SK-N-SH (cell line): ENCODE measurements around the gene ZNF516. TPM values are rescaled to one million over a fixed set of nuclear protein-coding genes. Genes with fewer than 3 reads are reported as not detected.

Experiments
- CTCF ChIA-PET: fragments of 300-600, 350-600 bp; formaldehyde crosslinking; extraction: SDS; loops from one replicate; lab custom pipeline; 2021; lab: Yijun Ruan, JAX
- POLR2A ChIA-PET: fragments of 350-600 bp; sonication (Branson Sonifier 250); formaldehyde crosslinking; extraction: SDS; loops from one replicate; lab custom pipeline; 2020; ENCODE audit warnings: antibody characterized with exemption, inconsistent platforms; lab: Yijun Ruan, JAX
- DNase-seq: peaks from one replicate; pipeline ENCODE4 v3.0.0; 2012
- H2AFZ ChIP-seq: fragments of 200-600 bp; sonication (generic); 2 replicates; pipeline ENCODE4 v1.8.1; 2016; ENCODE audit warnings: antibody characterized with exemption, mild to moderate bottlenecking, low read depth
- H3F3A ChIP-seq: fragments of 200-600 bp; sonication (generic); replicated peaks from 2 replicates; pipeline ENCODE3; 2016; ENCODE audit warnings: antibody characterized with exemption, mild to moderate bottlenecking; ENCODE audit not compliant: insufficient read depth
- H3K27ac ChIP-seq, 2 experiments: fragments of 200-500 bp in 1 of 2; fragments of 200-600 bp in 1 of 2; sonication (Bioruptor generic) in 1 of 2; sonication (generic), shearing (Covaris generic) in 1 of 2; 2 replicates each; pipeline versions ENCODE4 v1.5.1 to v1.6.1; 2014 to 2016; ENCODE audit warnings: low read depth in 2 of 2, inconsistent platforms in 1 of 2, low read length in 1 of 2, mild to moderate bottlenecking in 1 of 2, mixed read lengths in 1 of 2
- H3K27me3 ChIP-seq: fragments of 200-600 bp; sonication (generic), shearing (Covaris generic); 2 replicates; pipeline ENCODE4 v1.6.1; 2016; ENCODE audit warnings: mixed run types; ENCODE audit not compliant: insufficient read depth
- H3K36me3 ChIP-seq, 2 experiments: fragments of 200-500 bp in 1 of 2; fragments of 200-600 bp in 1 of 2; sonication (Bioruptor generic) in 1 of 2; sonication (generic) in 1 of 2; replicated peaks in 1 of 2; 2 replicates each; pipeline versions ENCODE3 to v1.5.1; 2014 to 2016; ENCODE audit warnings: low read length in 1 of 2, mild to moderate bottlenecking in 1 of 2; ENCODE audit not compliant: insufficient read depth in 2 of 2, control insufficient read depth in 1 of 2
- H3K4me1 ChIP-seq, 2 experiments: fragments of 200-500 bp in 1 of 2; fragments of 200-600 bp in 1 of 2; sonication (Bioruptor generic) in 1 of 2; sonication (generic), shearing (Covaris generic) in 1 of 2; 2 replicates each; pipeline versions ENCODE4 v1.5.1 to v1.6.1; 2014 to 2016; ENCODE audit warnings: low read depth in 1 of 2, low read length in 1 of 2, mixed run types in 1 of 2; ENCODE audit not compliant: insufficient read depth in 2 of 2, control insufficient read depth in 1 of 2
- H3K4me2 ChIP-seq: fragments of 200-600 bp; sonication (generic), shearing (Covaris generic); 2 replicates; pipeline ENCODE4 v1.6.1; 2017; ENCODE audit warnings: mixed run types
- H3K4me3 ChIP-seq, 2 experiments: fragments of 200-500 bp in 1 of 2; fragments of 200-600 bp in 1 of 2; sonication (Bioruptor generic) in 1 of 2; sonication (generic), shearing (Covaris generic) in 1 of 2; 2 replicates each; pipeline versions ENCODE4 v1.5.1 to v1.8.1; 2014 to 2016; ENCODE audit warnings: low read depth in 2 of 2, inconsistent platforms in 1 of 2, low read length in 1 of 2, mild to moderate bottlenecking in 1 of 2, mixed read lengths in 1 of 2, moderate library complexity in 1 of 2
- H3K79me2 ChIP-seq: fragments of 200-600 bp; sonication (generic); 2 replicates; pipeline ENCODE4 v1.8.1; 2017; ENCODE audit warnings: mild to moderate bottlenecking; ENCODE audit not compliant: insufficient read depth
- H3K9ac ChIP-seq: fragments of 200-600 bp; sonication (generic); 2 replicates; pipeline ENCODE4 v1.6.1; 2017; ENCODE audit warnings: mixed run types
- H3K9me2 ChIP-seq: fragments of 200-600 bp; sonication (generic); 2 replicates; pipeline ENCODE4 v1.6.1; 2017; ENCODE audit warnings: mixed run types
- H3K9me3 ChIP-seq: fragments of 200-600 bp; sonication (generic); 2 replicates; pipeline ENCODE4 v1.6.1; 2017; ENCODE audit warnings: mixed run types, mild to moderate bottlenecking, moderate library complexity
- H4K20me1 ChIP-seq: fragments of 200-600 bp; sonication (generic); 2 replicates; pipeline ENCODE4 v1.6.1; 2017; ENCODE audit warnings: mild to moderate bottlenecking, mixed run types; ENCODE audit not compliant: insufficient read depth
- EP300 ChIP-seq, 2 experiments: IDR thresholded peaks; 2 replicates each; pipeline versions ENCODE4 v1.4.0 to v1.6.1; 2012; ENCODE audit warnings: borderline replicate concordance in 1 of 2, low read depth in 1 of 2, low read length in 1 of 2
- GATA2 ChIP-seq: sonication (generic); formaldehyde crosslinking; IDR thresholded peaks from 2 replicates; pipeline ENCODE4 v1.5.0; 2020; ENCODE audit warnings: mild to moderate bottlenecking, missing genetic modification reagents
- IRF3 ChIP-seq: fragments of 150-350 bp; IDR thresholded peaks from 2 replicates; pipeline ENCODE4 v1.6.1; 2016; ENCODE audit warnings: mild to moderate bottlenecking, low read depth, low read length
- NFIC ChIP-seq: IDR thresholded peaks from 2 replicates; pipeline ENCODE4 v1.4.0; 2012; ENCODE audit warnings: borderline replicate concordance
- RAD21 ChIP-seq: IDR thresholded peaks from 2 replicates; pipeline ENCODE4 v1.6.1; 2012; ENCODE audit warnings: mild to moderate bottlenecking, low read length
- REST ChIP-seq: IDR thresholded peaks from 2 replicates; pipeline ENCODE4 v1.6.1; 2012; ENCODE audit warnings: mild to moderate bottlenecking, low read depth, low read length, moderate library complexity
- RXRA ChIP-seq: IDR thresholded peaks from 2 replicates; pipeline ENCODE4 v1.4.0; 2012; ENCODE audit warnings: low read depth, mild to moderate bottlenecking, borderline replicate concordance
- USF1 ChIP-seq: IDR thresholded peaks from 2 replicates; pipeline ENCODE4 v1.4.0; 2012; ENCODE audit warnings: low read depth, borderline replicate concordance
- ZBTB33 ChIP-seq: IDR thresholded peaks from 2 replicates; pipeline ENCODE4 v1.4.0; 2012; ENCODE audit warnings: low read depth, borderline replicate concordance
- WGBS: methylation state at CpG from one replicate; pipeline ENCODE4 v1.1.6; 2017; ENCODE audit warnings: low lambda C conversion rate; 5-methylcytosine and 5-hydroxymethylcytosine counted together
- polyA plus RNA-seq, 3 experiments: library from polyadenylated mRNA; depleted of rRNA; stranded (reverse); fragments of >200 nt; gene quantifications; 2 replicates each; pipeline ENCODE4 v1.2.3, GENCODE V29; 2012

Gene ZNF516
- polyA plus RNA-seq, 1 of the 3 experiments (the other 2 are of a cell fraction): 4.4 TPM

GRCh38 chr18:76328140-76328539 lies 166.9 kb downstream of the ZNF516 start:
- POLR2A ChIA-PET: no interaction called here

More at GRCh38 chr18:76328140-76328539, 166.9 kb downstream of the ZNF516 start:
- no peaks in the 10 kb centered on the region for H3K9me2 ChIP-seq
- H3K27ac ChIP-seq: no peak overlapping the region
- H3K9me3 ChIP-seq: no peaks in the 10 kb centered on the region
- H3K36me3 ChIP-seq: no peaks in the 10 kb centered on the region
- CTCF ChIA-PET: interaction anchor here (1.2 kb wide), 1 partner anchor 21 kb away, joined by 3 read pairs; no protein-coding TSS in a partner anchor
- no peaks in the 10 kb centered on the region for H3K79me2 ChIP-seq
- no peaks in the 10 kb centered on the region for H3F3A ChIP-seq
- H3K4me1 ChIP-seq: no peaks in the 10 kb centered on the region
- H3K9ac ChIP-seq: no peak overlapping the region
- no peak for DNase-seq
- TF ChIP-seq IRF3 (no peak), USF1 (no peak), ZBTB33 (no peak), RAD21 (no peak), RXRA (no peak), GATA2 (CRISPR knock-in tag) (no peak), REST (no peak), EP300 (IDR thresholded peaks at IDR 0.05; ENCODE audit: borderline replicate concordance in 1 of 2, low read depth in 1 of 2, low read length in 1 of 2) (no peak), NFIC (no peak)
- no peaks in the 10 kb centered on the region for H4K20me1 ChIP-seq
- H3K4me2 ChIP-seq: no peak overlapping the region
- no peaks in the 10 kb centered on the region for H3K27me3 ChIP-seq
- 0% methylated on average over 2 of the region's 4 CpGs for WGBS
- no peak overlapping the region for H2AFZ ChIP-seq
- no peak overlapping the region for H3K4me3 ChIP-seq
